Ectodermal cell (in vitro differentiated cells): Measurements from ENCODE around the gene ZNF556.

Experiments used
- H3K27ac ChIP-seq: 2 replicates; pipeline ENCODE4 v1.7.0; 2013; ENCODE audit warnings: mild to moderate bottlenecking, low read depth, low read length; ENCODE audit not compliant: insufficient read depth, poor library complexity, severe bottlenecking
- H3K27me3 ChIP-seq: 2 replicates; pipeline ENCODE4 v1.7.0; 2013; ENCODE audit warnings: mild to moderate bottlenecking, low read length; ENCODE audit not compliant: insufficient read depth, control insufficient read depth, poor library complexity, severe bottlenecking
- H3K36me3 ChIP-seq: one replicate; pipeline ENCODE4 v1.7.0; 2013; ENCODE audit warnings: low read length; ENCODE audit not compliant: control insufficient read depth, insufficient read depth
- H3K4me1 ChIP-seq: one replicate; pipeline ENCODE4 v1.7.0; 2013; ENCODE audit warnings: low read length; ENCODE audit not compliant: control insufficient read depth, insufficient read depth
- H3K4me3 ChIP-seq: 2 replicates; pipeline ENCODE4 v1.7.0; 2013; ENCODE audit warnings: low read depth, low read length, control low read depth; ENCODE audit not compliant: insufficient read depth
- H3K9me3 ChIP-seq: 2 replicates; pipeline ENCODE4 v1.7.0; 2013; ENCODE audit warnings: mild to moderate bottlenecking, low read length, moderate library complexity; ENCODE audit not compliant: control insufficient read depth
- WGBS, 2 experiments: methylation state at CpG; one replicate each; pipeline ENCODE4 v1.1.7; 2013; ENCODE audit warnings: missing lambda C conversion rate in 2 of 2; 5-methylcytosine and 5-hydroxymethylcytosine counted together

Gene ZNF556

DNA sequence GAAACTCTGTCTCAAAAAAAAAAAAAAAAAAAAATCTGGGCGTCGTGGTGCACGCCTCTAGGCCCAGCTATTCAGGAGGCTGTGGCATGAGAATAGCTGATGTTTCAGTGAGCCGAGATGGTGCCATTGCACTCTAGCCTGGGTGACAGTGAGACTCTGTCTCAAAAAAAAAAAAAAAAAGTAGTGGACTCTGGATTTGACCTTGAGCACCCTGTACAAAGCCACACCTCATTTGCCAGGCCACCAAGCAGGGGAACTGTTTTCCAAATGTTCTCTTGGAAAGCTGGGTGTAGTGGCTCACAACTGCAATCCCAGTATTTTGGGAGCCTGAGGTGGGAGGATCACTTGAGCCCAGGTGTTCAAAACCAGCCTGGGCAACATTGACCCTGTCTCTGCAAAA lies 29.7 kb upstream of the ZNF556 start:
- Histone ChIP-seq H3K27me3 (peaks cover 6% of the 10 kb centered on the region), H3K4me1 (peaks cover 4% of the 10 kb centered on the region), H3K9me3 (peaks cover 16% of the 10 kb centered on the region), H3K36me3 (peaks cover 29% of the 10 kb centered on the region), H3K4me3 (no peak overlapping the region), H3K27ac (no peak overlapping the region)
- 78 to 81% methylated on average over 4 of the region's 4 CpGs for WGBS, 2 experiments

DNA sequence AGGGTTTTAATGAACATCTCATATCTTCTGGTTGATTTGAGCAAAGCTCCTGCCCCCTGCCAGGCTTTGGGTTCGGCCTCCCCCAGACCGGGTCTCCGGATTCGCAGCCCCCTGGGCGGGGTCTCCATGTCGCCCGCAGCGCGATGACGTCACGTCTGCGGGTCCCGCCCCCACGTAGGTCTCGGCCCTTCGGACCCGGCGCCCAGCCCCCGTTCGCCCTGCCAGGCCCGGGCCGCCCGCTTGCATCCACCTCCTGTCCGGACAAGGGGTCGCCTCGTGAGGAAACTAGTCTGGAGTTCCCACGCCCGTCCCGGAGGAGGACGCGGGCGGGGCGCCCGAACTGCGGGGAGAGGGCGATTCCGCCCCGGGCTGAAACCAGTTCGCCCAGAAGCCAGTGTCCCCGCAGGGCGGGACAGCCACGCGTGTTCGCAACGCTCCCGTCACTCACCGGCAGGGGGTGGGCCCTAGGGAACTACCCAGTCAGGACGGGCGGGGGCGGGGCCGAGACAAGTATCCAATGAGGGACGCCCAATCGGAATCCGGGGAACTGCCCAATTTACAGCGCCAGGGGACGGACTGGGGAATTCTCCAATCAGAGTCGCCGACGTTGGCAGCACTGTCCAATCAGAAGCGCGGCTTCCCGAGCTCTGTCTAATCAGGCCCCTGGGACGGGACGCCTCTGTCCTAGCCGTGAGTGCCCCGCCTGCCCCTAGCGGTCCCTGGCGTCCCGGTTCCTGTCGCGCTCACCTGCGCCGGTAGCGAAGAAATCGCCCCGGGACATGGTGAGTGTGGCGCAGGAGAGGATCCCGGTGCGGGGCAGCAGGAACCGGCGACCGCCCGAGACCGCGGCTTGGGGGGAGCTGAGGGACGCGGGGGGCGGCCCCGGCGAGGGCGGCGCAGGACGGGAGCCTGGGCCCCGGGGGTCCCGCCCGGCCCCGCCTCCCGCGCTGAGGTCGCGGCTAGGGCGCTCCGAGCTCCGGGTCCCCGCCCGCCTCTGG lies 26.0 kb upstream of the ZNF556 start, which contains the start of gene ZNF555:
Gene ZNF555 (plus strand): TSS at position 682 of the 998 bp plus-strand sequence. CDS start 98 bp downstream, at position 780.
- Histone ChIP-seq H3K27me3 (peaks cover 13% of the 10 kb centered on the region), H3K4me3 (peak within 1 kb of the TSS; percentile 67), H3K36me3 (peaks cover 7% of the 10 kb centered on the region), H3K27ac (peak within 1 kb of the TSS; percentile 47), H3K9me3 (peaks cover 3% of the 10 kb centered on the region), H3K4me1 (peaks cover 6% of the 10 kb centered on the region)
- 1% methylated on average over 106 of the region's 106 CpGs for WGBS, 2 experiments

DNA sequence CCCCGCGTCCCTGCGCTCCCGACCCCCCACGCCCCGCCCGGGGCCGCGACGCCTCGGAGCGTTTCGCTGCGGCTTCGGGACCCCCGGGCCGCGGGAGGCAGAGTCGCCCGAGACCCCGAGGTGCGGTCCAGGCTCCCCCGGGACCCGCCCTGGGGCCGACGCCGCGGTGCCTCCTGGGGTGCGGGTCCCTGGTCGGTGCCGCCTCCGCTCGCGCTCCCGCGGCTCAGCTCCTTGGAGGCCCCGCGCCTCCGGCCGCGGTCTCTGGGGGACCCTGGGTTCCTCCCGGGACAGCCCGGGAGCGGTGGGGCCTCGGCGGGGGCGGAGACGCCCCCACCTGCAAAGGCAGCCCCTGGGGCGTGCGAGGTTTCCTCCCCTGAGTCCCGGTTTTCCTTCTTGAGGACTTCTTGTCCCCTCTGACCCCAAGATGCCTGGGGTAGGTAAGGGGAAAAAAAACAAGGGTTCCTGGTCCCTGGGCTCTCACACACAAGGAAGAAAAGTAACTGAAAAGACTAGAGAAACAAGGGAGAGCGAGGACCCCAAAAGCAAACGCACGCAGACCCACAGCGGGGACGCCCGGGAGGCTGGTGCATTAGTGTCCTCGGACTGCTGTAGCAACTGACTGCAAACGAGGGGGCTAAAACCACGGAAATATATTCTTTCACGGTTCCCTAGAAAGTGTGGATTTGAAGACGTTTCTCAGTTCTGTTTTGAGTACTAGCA lies 25.1 kb upstream of the ZNF556 start:
- 9 to 11% methylated on average over 62 of the region's 62 CpGs for WGBS, 2 experiments
- Histone ChIP-seq H3K4me1 (peaks cover 6% of the 10 kb centered on the region), H3K36me3 (peaks cover 7% of the 10 kb centered on the region), H3K27ac (no peak overlapping the region), H3K27me3 (peaks cover 13% of the 10 kb centered on the region), H3K4me3 (peak overlapping the region; percentile 67), H3K9me3 (peaks cover 9% of the 10 kb centered on the region)

DNA sequence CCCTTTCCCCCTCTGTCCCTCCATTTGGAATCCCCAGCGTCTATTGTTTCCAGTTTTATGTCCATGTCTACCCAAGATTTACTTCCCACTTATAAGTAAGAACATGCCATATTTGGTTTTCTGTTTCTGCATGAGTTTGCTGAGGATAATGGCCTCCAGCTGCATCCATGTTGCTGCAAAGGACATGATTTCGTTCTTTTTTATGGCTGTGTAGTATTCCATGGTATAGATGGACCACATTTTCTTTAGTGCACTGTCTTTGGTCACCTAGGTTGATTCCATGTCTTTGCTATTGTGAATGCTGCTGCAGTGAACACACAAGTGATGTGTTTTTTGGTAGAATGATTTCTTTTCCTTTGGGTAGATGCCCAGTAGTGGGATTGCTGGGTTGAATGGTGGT lies 22.0 kb upstream of the ZNF556 start:
- Histone ChIP-seq H3K27me3 (peaks cover 13% of the 10 kb centered on the region), H3K4me1 (peaks cover 6% of the 10 kb centered on the region), H3K36me3 (peaks cover 14% of the 10 kb centered on the region), H3K9me3 (peaks cover 11% of the 10 kb centered on the region), H3K4me3 (no peak overlapping the region), H3K27ac (no peak overlapping the region)
- 96% methylated on average over 2 of the region's 2 CpGs for WGBS, 2 experiments

DNA sequence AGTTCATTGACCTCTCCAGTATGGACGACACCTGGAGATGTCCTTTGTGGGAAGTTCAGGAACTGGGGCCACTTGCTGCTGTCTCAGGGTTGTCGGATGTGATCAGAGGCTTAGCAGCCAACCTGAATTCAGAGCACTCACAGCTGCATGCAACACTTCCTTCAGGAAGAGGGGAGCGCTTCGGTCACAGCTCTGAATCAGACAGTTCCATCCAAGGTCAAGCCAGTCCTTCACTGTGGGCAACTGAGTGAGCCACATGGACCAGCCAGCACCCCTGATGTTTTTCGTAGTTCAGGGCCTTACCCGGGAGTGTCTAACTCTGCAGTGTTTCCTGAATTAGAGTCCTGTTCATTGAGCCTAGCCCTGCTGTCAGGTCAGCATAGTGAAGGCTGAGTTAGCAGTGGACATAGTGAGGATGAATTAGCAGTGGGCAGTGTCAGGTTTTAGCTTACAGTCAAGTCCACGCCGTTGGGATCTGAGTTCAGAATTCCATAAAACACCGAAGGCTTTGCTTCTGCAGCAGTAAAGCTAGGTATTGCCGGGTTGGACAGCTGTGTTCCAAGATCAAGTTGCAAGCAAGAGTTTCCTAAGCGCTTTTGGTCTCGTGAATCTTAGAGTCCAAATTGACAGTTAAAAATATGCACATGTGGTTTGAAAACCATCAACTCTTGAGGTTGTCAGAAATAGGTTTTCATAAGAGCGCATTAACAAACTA lies 20.8 kb upstream of the ZNF556 start:
- 95 to 97% methylated on average over 13 of the region's 13 CpGs for WGBS, 2 experiments
- Histone ChIP-seq H3K4me1 (peaks cover 6% of the 10 kb centered on the region), H3K27ac (no peak overlapping the region), H3K4me3 (no peak overlapping the region), H3K9me3 (peaks cover 13% of the 10 kb centered on the region), H3K36me3 (peaks cover 26% of the 10 kb centered on the region), H3K27me3 (peaks cover 13% of the 10 kb centered on the region)

DNA sequence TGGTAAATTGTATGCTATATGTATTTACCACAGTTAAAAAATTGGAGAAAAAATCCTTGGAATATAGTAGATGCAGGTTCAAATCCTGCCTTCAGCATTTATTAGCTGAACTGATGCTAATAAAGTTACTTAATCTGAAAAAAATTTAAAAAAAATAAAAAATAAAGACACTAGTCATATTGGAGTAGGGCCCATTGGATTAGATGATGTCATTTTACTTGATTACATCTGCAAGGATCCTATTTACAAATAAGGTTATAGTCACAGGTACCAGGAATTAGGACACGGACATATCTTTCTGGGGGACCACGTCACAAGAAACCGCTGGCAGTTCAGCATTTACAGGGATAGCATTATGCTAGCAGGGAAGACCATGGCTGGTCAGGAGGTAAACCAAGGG lies 19.6 kb upstream of the ZNF556 start:
- no peak overlapping the region for H3K4me3 ChIP-seq
- H3K36me3 ChIP-seq: peaks cover 38% of the 10 kb centered on the region
- peaks cover 6% of the 10 kb centered on the region for H3K27me3 ChIP-seq
- no peak overlapping the region for H3K27ac ChIP-seq
- peaks cover 17% of the 10 kb centered on the region for H3K9me3 ChIP-seq
- WGBS, 2 experiments: 95 to 97% methylated on average over 3 of the region's 3 CpGs
- H3K4me1 ChIP-seq: peaks cover 1% of the 10 kb centered on the region

DNA sequence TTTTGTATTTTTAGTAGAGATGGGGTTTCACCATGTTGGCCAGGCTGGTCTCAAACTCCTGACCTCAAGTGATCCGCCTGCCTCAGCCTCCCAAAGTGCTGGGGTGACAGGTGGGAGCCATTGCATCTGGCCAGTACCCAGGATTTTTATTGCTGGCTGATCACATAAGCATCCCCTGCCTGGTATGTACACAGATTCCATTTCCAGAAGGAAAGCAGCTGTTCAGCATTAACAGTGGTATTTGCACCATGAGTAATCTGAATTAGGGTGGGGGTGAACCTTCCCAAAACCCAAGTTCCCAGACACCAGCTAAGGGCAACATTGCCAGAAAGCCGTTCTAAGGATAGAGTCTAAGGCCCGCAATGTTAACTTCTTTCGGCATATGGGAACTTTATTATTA lies 18.5 kb upstream of the ZNF556 start:
- no peak overlapping the region for H3K27ac ChIP-seq
- no peaks in the 10 kb centered on the region for H3K4me1 ChIP-seq
- 92 to 96% methylated on average over 4 of the region's 4 CpGs for WGBS, 2 experiments
- peaks cover 28% of the 10 kb centered on the region for H3K9me3 ChIP-seq
- no peak overlapping the region for H3K4me3 ChIP-seq
- H3K36me3 ChIP-seq: peaks cover 49% of the 10 kb centered on the region
- no peaks in the 10 kb centered on the region for H3K27me3 ChIP-seq

DNA sequence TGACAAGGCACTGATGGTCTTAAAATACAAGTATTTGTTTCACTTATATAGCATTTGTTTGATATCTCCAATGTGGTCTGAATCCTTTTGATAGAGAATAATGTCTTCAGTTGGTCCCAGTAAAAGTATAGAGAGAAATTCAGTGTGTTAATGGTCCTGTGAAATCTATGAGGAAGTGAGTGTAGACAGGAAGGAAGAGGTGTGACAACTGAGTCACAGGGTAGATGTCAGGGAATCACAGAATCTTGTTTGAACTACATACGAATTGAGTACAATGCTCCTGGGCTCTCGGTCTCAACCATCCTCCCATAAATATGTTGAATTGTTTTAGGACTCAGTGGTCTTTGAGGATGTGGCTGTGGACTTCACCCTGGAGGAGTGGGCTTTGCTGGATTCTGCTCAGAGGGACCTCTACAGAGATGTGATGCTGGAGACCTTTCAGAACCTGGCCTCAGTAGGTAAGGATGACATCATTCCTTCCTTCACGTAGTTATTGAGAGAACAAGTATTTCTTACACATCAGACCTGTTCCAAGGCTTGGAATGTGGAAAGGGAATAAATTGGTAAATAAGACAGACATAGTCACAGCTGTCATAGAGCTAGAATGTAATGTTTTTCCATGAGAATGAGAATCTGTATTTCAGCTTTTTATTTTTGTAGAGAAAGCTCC lies 16.7 kb upstream of the ZNF556 start:
- Histone ChIP-seq H3K36me3 (peaks cover 59% of the 10 kb centered on the region), H3K4me3 (no peak overlapping the region), H3K27me3 (no peaks in the 10 kb centered on the region), H3K9me3 (peaks cover 40% of the 10 kb centered on the region), H3K4me1 (no peaks in the 10 kb centered on the region), H3K27ac (no peak overlapping the region)
- WGBS, 2 experiments: 94 to 96% methylated on average over 3 of the region's 3 CpGs

DNA sequence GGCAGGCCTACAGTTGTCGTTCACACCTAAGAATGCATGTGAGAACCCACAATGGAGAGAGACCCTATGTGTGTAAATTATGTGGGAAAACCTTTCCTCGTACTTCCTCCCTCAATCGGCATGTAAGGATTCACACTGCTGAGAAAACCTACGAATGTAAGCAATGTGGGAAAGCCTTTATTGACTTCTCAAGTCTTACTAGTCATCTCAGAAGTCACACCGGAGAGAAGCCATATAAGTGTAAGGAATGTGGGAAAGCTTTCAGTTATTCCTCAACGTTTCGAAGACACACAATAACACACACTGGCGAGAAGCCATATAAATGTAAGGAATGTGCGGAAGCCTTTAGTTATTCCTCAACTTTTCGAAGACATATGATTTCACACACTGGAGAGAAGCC lies 14.5 kb upstream of the ZNF556 start:
- Histone ChIP-seq H3K27ac (no peak overlapping the region), H3K9me3 (peaks cover 32% of the 10 kb centered on the region), H3K4me1 (no peaks in the 10 kb centered on the region), H3K36me3 (peaks cover 62% of the 10 kb centered on the region), H3K4me3 (no peak overlapping the region), H3K27me3 (no peaks in the 10 kb centered on the region)
- 97 to 98% methylated on average over 10 of the region's 10 CpGs for WGBS, 2 experiments
